ENCODE data around the gene SPG21.

SPG21 gene

GRCh38 chr15:64949383-64950186, 40.1 kb downstream of the SPG21 start:
- TF ChIP-seq, protein P1, sequence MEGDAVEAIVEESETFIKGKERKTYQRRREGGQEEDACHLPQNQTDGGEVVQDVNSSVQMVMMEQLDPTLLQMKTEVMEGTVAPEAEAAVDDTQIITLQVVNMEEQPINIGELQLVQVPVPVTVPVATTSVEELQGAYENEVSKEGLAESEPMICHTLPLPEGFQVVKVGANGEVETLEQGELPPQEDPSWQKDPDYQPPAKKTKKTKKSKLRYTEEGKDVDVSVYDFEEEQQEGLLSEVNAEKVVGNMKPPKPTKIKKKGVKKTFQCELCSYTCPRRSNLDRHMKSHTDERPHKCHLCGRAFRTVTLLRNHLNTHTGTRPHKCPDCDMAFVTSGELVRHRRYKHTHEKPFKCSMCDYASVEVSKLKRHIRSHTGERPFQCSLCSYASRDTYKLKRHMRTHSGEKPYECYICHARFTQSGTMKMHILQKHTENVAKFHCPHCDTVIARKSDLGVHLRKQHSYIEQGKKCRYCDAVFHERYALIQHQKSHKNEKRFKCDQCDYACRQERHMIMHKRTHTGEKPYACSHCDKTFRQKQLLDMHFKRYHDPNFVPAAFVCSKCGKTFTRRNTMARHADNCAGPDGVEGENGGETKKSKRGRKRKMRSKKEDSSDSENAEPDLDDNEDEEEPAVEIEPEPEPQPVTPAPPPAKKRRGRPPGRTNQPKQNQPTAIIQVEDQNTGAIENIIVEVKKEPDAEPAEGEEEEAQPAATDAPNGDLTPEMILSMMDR (IDR thresholded peaks at IDR 0.05; ENCODE audit: low read depth, low read length), result no peak
- no peak for DNase-seq (ENCODE audit: low read depth, low spot score)
- no peak overlapping the region for H3K4me3 ChIP-seq (ENCODE audit: low read depth, low read length)
- in situ Hi-C loops (cut with HindIII; ENCODE audit: low sequenced_read_pairs), result no loop called here

DNA sequence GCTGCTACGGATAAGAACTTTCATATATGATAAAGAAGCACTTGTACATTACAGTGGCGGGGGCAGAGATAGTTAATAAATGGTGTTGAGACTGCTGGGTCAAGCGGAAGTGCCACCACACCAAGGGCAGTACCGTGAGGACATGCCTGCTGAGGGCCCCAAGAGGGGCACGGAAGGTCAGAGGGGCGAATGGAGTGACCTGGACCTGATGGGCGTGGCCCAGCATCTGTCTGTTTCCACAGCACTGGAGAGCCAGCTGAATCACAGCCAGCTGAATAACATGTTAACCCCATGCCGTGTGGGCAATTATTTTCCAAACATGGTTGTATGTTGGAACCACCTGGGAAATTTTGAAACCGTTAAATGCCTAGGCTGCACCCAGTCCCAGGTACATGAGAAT, 40.8 kb downstream of the SPG21 start:
- no peak for DNase-seq (ENCODE audit: low read depth, low spot score)
- in situ Hi-C loops (cut with HindIII; ENCODE audit: low sequenced_read_pairs), result no loop called here
- H3K4me3 ChIP-seq (ENCODE audit: low read depth, low read length), result no peak overlapping the region
- TF ChIP-seq, protein P1 (IDR thresholded peaks at IDR 0.05; ENCODE audit: low read depth, low read length), result no peak

- no peak overlapping the region for H3K4me3 ChIP-seq (ENCODE audit: low read depth, low read length)
- in situ Hi-C loops (cut with HindIII; ENCODE audit: low sequenced_read_pairs), result no loop called here
- no peak for DNase-seq (ENCODE audit: low read depth, low spot score)
- TF ChIP-seq, protein P1 (IDR thresholded peaks at IDR 0.05; ENCODE audit: low read depth, low read length), result no peak
Observed at GRCh38 chr15:64947211-64947610, 42.5 kb downstream of the SPG21 start.

DNA sequence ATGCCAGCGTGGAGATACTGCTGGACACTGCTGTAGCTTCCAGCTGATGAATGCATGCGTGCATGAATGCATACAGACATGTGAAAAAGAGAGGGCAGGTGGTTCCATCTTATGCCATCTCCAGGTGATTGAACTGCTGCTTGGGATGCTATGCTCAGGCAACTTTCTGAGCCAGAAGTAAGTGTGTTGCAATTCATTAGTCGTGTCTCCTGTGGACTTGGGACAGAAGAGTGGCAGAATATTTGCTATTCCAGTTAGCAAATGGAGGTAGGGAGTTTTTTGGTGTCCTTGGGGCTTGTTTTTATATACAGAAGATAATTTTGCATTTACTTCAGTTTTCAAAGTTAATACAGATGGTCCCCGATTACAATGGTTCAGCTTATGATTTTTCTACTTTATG, 44.8 kb downstream of the SPG21 start:
- TF ChIP-seq, protein P1 (IDR thresholded peaks at IDR 0.05; ENCODE audit: low read depth, low read length), result no peak
- no peak overlapping the region for H3K4me3 ChIP-seq (ENCODE audit: low read depth, low read length)
- DNase-seq (ENCODE audit: low read depth, low spot score), result no peak
- in situ Hi-C loops (cut with HindIII; ENCODE audit: low sequenced_read_pairs), result no loop called here

DNA sequence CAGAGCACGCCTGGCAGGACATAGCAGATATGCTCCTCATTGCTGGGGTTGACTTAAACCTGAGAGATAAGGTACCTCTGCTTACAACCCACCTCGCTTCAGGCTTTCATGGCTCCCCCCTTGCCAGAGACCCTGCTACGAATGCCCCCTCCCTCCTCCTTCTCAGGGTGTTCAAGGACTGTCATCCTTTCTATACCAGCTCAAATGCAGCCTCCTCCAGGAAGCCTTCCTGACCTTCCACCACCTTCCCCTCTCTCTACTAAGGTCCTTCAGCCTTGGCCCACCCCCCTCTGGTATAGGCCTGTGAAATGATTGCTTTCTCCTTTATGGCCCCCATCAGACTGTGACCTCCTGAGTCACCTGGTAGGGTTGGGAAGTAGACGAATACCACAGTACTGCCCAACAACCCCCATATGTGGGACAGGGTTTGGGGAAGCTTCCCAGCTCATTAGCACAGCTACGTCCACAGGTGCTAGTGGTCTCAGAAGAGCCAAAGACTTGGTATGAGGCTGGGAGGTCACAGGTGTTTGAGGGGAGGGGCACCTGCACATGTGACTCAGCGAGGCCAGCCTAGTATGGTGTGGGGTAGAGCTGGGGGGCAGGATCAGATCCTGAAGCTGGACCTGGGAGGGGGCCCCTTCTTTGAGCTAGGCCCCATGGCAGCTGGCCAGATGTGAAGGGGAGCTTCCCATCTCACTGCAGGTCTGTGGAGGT, 46.0 kb downstream of the SPG21 start:
- no peak overlapping the region for H3K4me3 ChIP-seq (ENCODE audit: low read depth, low read length)
- DNase-seq (ENCODE audit: low read depth, low spot score), result no peak
- in situ Hi-C loops (cut with HindIII; ENCODE audit: low sequenced_read_pairs), result no loop called here
- TF ChIP-seq, protein P1 (IDR thresholded peaks at IDR 0.05; ENCODE audit: low read depth, low read length), result no peak

DNA sequence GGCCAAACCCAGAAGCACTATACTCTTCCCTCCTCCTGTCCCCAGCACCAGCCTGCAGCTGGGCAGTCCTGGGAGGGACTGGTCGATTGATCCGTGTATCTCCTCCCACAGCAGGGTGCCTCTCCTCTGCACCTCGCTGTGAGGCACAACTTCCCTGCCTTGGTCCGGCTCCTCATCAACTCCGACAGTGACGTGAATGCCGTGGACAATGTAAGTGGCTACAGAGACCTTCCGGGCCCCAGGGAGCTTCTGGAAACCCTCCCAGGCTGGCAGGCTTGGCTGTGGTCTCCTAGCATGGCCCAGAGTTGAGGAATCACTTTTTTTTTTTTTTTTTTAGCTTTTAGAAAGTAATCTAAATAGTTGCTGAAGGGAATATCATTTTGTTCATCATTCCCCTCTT, 47.4 kb downstream of the SPG21 start:
- no peak for DNase-seq (ENCODE audit: low read depth, low spot score)
- in situ Hi-C loops (cut with HindIII; ENCODE audit: low sequenced_read_pairs), result no loop called here
- no peak overlapping the region for H3K4me3 ChIP-seq (ENCODE audit: low read depth, low read length)
- TF ChIP-seq, protein P1 (IDR thresholded peaks at IDR 0.05; ENCODE audit: low read depth, low read length), result no peak
